GM18867 (cell line): Measurements from ENCODE around the gene TECPR2.
"Not testable (repeated sequence)": the region's sequence is repeated elsewhere in the genome, so short reads cannot be mapped to it uniquely, and the experiment has no call there.

ENCODE experiments used
- ATAC-seq: cut with Tn5 transposase; IDR thresholded peaks from one replicate; pipeline ENCODE4 v1.9.1; 2021; ENCODE audit warnings: mild to moderate bottlenecking, moderate library complexity; ENCODE audit not compliant: unreplicated experiment

TECPR2 gene

GRCh38 chr14:102507081-102507856 is 144.5 kb downstream of the TECPR2 start:
- ATAC-seq, result no peak

- no peak for ATAC-seq
These were observed 145.1 kb downstream of the TECPR2 start for GRCh38 chr14:102507857-102508312.

GRCh38 chr14:102508410-102508773 is 145.7 kb downstream of the TECPR2 start:
- ATAC-seq, result no peak

GRCh38 chr14:102508774-102509745 is 146.3 kb downstream of the TECPR2 start:
- ATAC-seq, result no peak

- ATAC-seq, result peak; percentile 78
These were observed 147.2 kb downstream of the TECPR2 start, which contains the start of gene ANKRD9 for GRCh38 chr14:102509746-102510615. Gene ANKRD9, minus strand, starts transcription at chr14:102509776. Its CDS starts 1,887 bp downstream, at chr14:102507889.

GRCh38 chr14:102510616-102511520 is 148.1 kb downstream of the TECPR2 start:
- no peak for ATAC-seq

- no peak for ATAC-seq
These were observed 148.8 kb downstream of the TECPR2 start for GRCh38 chr14:102511538-102511937.

- no peak for ATAC-seq
These were observed 150.1 kb downstream of the TECPR2 start for GRCh38 chr14:102512793-102513300.

- no peak for ATAC-seq
These were observed 151.4 kb downstream of the TECPR2 start for GRCh38 chr14:102513899-102514772.

- no peak for ATAC-seq
These were observed 152.4 kb downstream of the TECPR2 start for GRCh38 chr14:102514987-102515733.

- ATAC-seq, result peak; percentile 67
These were observed 154.0 kb downstream of the TECPR2 start for GRCh38 chr14:102516531-102517391.

GRCh38 chr14:102517392-102518062 is 154.8 kb downstream of the TECPR2 start:
- ATAC-seq, result peak; percentile 8

GRCh38 chr14:102518063-102518648 is 155.4 kb downstream of the TECPR2 start:
- no peak for ATAC-seq

GRCh38 chr14:102519709-102520108 is 157.0 kb downstream of the TECPR2 start:
- not testable (repeated sequence) for ATAC-seq

- no peak for ATAC-seq
These were observed 160.4 kb downstream of the TECPR2 start for GRCh38 chr14:102523200-102523568.
